ENCODE data around the gene SLIT3.
A peak's percentile ranks its signal among the peaks of the same experiment; 100 is the strongest.

Gene SLIT3

DNA sequence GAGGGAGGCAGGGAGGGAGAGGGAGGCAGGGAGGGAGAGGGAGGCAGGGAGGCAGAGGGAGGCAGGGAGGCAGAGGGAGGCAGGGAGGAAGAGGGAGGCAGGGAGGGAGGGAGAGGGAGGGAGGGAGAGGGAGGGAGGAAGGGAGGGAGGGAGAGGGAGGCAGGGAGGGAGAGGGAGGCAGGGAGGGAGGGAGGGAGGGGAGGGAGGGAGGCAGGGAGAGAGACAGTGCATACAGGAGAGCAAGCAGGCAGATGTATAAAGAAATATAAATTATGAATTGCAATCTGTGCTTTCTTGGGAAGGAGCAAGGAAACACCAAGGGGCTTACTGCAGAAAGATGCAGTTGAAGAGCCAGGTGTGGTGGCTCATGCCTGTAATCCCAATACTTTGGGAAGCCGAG lies 574.6 kb downstream of the SLIT3 start:
- ATAC-seq (replicated peaks) (no peak), DNase-seq (no peak)
- Mint-ChIP-seq H3K36me3 (peaks cover 0 to 1% of the 10 kb centered on the region in 2 donors), H3K9me3 (peaks cover 18 to 27% of the 10 kb centered on the region in 2 donors), H3K4me1 (no peaks in the 10 kb centered on the region), H3K4me3 (no peak overlapping the region), H3K27me3 (peaks cover 18 to 19% of the 10 kb centered on the region in 2 donors), H3K27ac (no peak overlapping the region)

DNA sequence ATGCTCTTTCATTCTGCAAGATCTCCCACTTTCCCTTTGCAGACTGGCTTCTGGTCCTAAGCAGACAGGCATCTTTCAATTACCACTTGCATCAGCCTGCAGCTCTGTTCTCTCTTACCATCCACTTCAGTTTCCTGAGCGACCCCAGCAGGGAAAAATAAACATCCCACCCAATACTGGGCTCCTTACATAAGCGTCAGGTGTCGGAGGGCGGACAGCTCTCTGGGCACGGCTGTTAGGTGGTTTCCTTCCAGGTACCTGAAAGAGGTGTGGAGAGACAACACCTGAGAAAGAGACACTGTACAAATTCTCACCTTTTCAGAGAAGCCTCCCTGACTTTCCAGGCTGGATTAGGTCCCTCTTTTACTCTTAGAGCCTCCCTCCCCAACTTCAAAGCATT lies 576.7 kb downstream of the SLIT3 start:
- DNase-seq (no peak), ATAC-seq (replicated peaks) (no peak)
- peaks cover 0 to 1% of the 10 kb centered on the region in 2 donors for H3K36me3 Mint-ChIP-seq
- no peak overlapping the region for H3K4me3 Mint-ChIP-seq
- H3K9me3 Mint-ChIP-seq, result peaks cover 7 to 14% of the 10 kb centered on the region in 2 donors
- H3K27ac Mint-ChIP-seq, result no peak overlapping the region
- no peaks in the 10 kb centered on the region for H3K4me1 Mint-ChIP-seq
- H3K27me3 Mint-ChIP-seq, result peaks cover 13 to 19% of the 10 kb centered on the region in 2 donors

GRCh38 chr5:168723037-168723436 lies 577.9 kb downstream of the SLIT3 start:
- H3K4me1 Mint-ChIP-seq, result no peaks in the 10 kb centered on the region
- no peak overlapping the region for H3K27ac Mint-ChIP-seq
- no peak overlapping the region for H3K4me3 Mint-ChIP-seq
- DNase-seq (no peak), ATAC-seq (replicated peaks) (no peak)
- peaks cover 6 to 11% of the 10 kb centered on the region in 2 donors for H3K9me3 Mint-ChIP-seq
- H3K36me3 Mint-ChIP-seq, result no peaks in the 10 kb centered on the region
- peaks cover 13 to 19% of the 10 kb centered on the region in 2 donors for H3K27me3 Mint-ChIP-seq

DNA sequence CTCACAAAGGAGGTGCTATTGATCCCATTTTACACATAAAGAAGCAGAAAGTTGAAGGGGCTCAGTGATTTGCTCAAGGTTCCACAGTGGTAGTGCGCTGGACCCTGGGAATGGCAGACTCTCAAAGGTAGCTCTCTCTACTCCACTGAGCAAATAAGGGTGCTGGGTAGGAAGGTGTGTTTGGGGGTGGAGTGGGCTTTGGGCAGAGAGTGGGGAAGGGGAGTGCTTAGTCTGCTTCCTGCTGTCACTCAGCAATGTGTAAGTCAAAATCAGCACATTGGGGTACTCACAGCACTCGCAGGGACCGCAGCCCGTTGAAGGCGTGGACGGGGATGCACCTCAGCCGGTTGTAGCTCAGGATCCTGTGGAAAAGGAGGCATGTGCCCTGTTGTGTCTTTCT lies 579.0 kb downstream of the SLIT3 start:
- Mint-ChIP-seq H3K4me1 (no peaks in the 10 kb centered on the region), H3K27me3 (peaks cover 13 to 19% of the 10 kb centered on the region in 2 donors), H3K27ac (no peak overlapping the region), H3K36me3 (no peaks in the 10 kb centered on the region), H3K4me3 (no peak overlapping the region), H3K9me3 (no peaks in the 10 kb centered on the region)
- DNase-seq (no peak), ATAC-seq (replicated peaks) (no peak)

- Mint-ChIP-seq H3K9me3 (no peaks in the 10 kb centered on the region), H3K36me3 (no peaks in the 10 kb centered on the region), H3K4me1 (no peaks in the 10 kb centered on the region), H3K4me3 (no peak overlapping the region), H3K27ac (no peak overlapping the region), H3K27me3 (peaks cover 13 to 19% of the 10 kb centered on the region in 2 donors)
- DNase-seq, result no peak
- ATAC-seq (replicated peaks), result no peak
These were observed 579.8 kb downstream of the SLIT3 start for GRCh38 chr5:168721002-168721753.

GRCh38 chr5:168720575-168720974 lies 580.4 kb downstream of the SLIT3 start:
- ATAC-seq (replicated peaks), result no peak
- Mint-ChIP-seq H3K27ac (no peak overlapping the region), H3K4me1 (no peaks in the 10 kb centered on the region), H3K36me3 (no peaks in the 10 kb centered on the region), H3K4me3 (no peak overlapping the region), H3K27me3 (peaks cover 13 to 19% of the 10 kb centered on the region in 2 donors), H3K9me3 (no peaks in the 10 kb centered on the region)
- no peak for DNase-seq

DNA sequence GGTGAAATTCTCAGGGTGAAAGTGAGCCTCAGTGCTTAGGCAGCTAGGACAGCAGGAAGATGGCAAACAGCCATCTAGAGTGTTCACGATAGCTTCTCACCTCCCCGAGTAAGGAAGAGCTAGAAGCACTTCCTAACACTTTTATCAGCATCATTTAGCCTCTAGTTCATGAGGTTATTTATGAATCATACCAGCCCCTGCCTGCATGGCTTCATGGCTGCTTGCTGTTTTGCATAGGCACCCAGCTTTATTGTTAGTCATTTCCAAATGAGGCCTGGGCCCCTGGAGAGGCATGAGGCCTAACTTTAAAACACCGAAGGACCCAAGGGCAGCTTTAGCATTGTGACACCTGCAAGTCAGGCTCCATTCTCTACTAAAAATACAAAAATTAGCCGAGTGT lies 586.9 kb downstream of the SLIT3 start:
- Mint-ChIP-seq H3K4me3 (no peak overlapping the region), H3K36me3 (no peaks in the 10 kb centered on the region), H3K27me3 (no peaks in the 10 kb centered on the region), H3K27ac (no peak overlapping the region), H3K9me3 (no peaks in the 10 kb centered on the region), H3K4me1 (no peaks in the 10 kb centered on the region)
- ATAC-seq (replicated peaks) (no peak), DNase-seq (no peak)

DNA sequence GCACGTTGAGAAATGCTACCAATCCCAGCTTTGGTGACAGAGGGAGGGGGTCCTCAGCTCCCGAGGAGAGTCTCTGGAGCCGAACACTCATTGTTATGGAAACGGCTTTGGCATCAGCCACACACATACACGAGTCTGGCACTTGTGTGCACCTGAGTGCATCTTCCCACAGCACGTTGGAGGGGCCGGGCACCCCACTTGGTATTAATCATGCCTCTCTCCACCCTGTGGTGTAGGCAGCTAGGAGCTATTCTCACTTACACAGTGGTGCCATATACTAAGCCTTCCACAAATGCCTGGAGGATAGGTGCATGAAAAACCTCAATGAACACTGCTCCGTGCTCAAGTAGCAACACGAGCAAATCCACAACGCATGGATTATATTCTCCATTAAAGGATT lies 587.9 kb downstream of the SLIT3 start:
- ATAC-seq (replicated peaks) (no peak), DNase-seq (no peak)
- Mint-ChIP-seq H3K27ac (no peak overlapping the region), H3K4me1 (no peaks in the 10 kb centered on the region), H3K36me3 (no peaks in the 10 kb centered on the region), H3K9me3 (no peaks in the 10 kb centered on the region), H3K4me3 (no peak overlapping the region), H3K27me3 (no peaks in the 10 kb centered on the region)

- Mint-ChIP-seq H3K27ac (no peak overlapping the region), H3K27me3 (no peaks in the 10 kb centered on the region), H3K9me3 (no peaks in the 10 kb centered on the region), H3K4me3 (no peak overlapping the region), H3K36me3 (no peaks in the 10 kb centered on the region), H3K4me1 (no peaks in the 10 kb centered on the region)
- DNase-seq (no peak), ATAC-seq (replicated peaks) (no peak)
These were observed 588.5 kb downstream of the SLIT3 start for GRCh38 chr5:168712280-168712924.

DNA sequence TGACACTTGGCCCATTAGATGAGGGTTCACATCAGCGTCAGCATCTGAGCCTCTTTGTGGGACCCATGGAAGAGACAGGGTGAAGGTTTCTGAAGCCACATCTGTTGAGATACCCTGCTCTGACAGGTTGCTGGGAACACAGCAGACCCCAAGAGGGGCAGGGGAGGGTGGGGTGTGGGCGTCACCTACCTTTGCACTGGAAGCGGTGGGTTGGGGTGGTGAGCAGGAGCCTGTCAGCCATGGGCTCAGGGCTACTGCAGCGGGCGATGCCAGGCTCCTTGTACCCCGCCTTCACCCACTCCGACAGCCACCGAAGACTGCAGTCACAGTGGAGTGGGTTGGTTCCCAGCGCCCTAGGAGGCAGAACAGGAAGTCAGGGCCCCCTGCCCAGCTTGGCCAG lies 590.2 kb downstream of the SLIT3 start:
- no peak for ATAC-seq (replicated peaks)
- Mint-ChIP-seq H3K27me3 (no peaks in the 10 kb centered on the region), H3K36me3 (no peaks in the 10 kb centered on the region), H3K4me3 (no peak overlapping the region), H3K27ac (no peak overlapping the region), H3K9me3 (no peaks in the 10 kb centered on the region), H3K4me1 (no peaks in the 10 kb centered on the region)
- no peak for DNase-seq

DNA sequence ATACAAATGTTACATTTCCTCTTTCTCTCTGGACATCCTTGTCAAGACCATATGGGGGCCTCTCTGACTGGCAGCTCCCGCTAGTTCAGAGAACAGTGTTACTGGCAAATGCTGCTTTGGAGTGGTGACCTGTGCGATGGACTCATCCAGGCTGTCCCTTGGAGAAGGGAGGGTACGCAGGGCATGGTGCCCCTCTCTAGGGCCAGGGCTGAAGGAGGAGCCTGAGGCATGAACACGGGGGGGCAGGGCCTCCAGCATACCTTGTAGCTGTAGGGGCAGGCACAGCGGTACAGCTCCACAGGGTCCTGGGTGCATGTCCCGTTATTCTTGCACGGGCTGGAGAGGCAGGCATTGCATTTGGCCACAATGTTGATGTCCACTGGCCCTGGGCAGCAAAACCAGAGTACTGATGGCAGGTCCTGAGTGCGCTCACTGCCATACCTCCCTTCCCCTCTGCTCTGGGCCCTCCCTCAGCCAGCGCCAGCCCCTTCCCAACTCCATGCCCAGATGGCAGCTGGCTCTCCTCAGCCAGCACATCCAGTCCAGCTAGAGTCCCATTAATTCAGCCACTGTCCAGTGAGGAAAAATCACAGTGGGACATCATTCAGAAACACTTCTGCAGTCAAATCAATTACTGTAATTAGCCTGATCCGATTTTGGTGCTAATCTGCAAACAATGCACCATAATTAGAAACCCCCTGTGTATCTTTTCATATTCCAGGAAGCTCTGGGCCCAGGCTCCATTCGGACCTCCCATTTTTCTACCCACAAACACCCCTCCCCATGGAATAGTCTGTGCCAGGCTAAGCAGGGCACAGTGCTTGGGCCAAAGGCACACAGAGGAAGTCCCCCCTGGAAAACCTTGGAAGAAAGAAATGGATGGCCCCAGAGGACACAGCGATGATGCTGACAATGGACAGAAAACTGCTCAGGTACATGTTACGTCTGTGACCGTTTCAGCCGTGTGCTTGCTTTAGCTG lies 592.9 kb downstream of the SLIT3 start:
- H3K9me3 Mint-ChIP-seq, result no peaks in the 10 kb centered on the region
- no peak for DNase-seq
- no peak overlapping the region for H3K4me3 Mint-ChIP-seq
- no peaks in the 10 kb centered on the region for H3K27me3 Mint-ChIP-seq
- ATAC-seq (replicated peaks), result no peak
- H3K36me3 Mint-ChIP-seq, result no peaks in the 10 kb centered on the region
- H3K4me1 Mint-ChIP-seq, result no peaks in the 10 kb centered on the region
- no peak overlapping the region for H3K27ac Mint-ChIP-seq

GRCh38 chr5:168706655-168707069 lies 594.3 kb downstream of the SLIT3 start:
- Mint-ChIP-seq H3K36me3 (no peaks in the 10 kb centered on the region), H3K4me1 (no peaks in the 10 kb centered on the region), H3K4me3 (no peak overlapping the region), H3K27ac (no peak overlapping the region), H3K27me3 (no peaks in the 10 kb centered on the region), H3K9me3 (no peaks in the 10 kb centered on the region)
- ATAC-seq (replicated peaks) (peak; percentile 44 to 53), DNase-seq (no peak)

- Mint-ChIP-seq H3K9me3 (no peaks in the 10 kb centered on the region), H3K27ac (no peak overlapping the region), H3K36me3 (no peaks in the 10 kb centered on the region), H3K27me3 (no peaks in the 10 kb centered on the region), H3K4me1 (no peaks in the 10 kb centered on the region), H3K4me3 (no peak overlapping the region)
- ATAC-seq (replicated peaks), result no peak
- DNase-seq, result no peak
These were observed 595.6 kb downstream of the SLIT3 start for GRCh38 chr5:168705321-168705720.

DNA sequence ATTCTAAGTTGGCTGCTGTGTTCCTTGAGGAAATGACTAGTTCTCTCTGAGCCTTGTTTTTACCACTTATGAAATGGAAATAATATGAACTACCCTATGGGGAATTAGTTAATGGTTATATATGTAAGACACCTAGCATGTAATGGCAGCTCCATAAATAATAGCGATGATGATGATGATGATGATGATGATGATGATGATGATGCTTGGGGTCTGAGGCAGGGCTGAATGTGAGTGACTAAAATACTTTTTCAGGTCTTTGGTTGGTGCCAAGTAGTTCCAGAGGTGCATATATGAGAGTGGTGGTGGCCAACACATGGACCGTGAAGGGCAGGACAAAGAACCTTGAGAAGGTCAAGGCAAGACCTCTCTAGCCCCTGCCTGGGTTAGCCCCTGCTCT lies 598.4 kb downstream of the SLIT3 start:
- DNase-seq (no peak), ATAC-seq (replicated peaks) (no peak)
- no peaks in the 10 kb centered on the region for H3K9me3 Mint-ChIP-seq
- no peaks in the 10 kb centered on the region for H3K4me1 Mint-ChIP-seq
- no peak overlapping the region for H3K27ac Mint-ChIP-seq
- peaks cover 0 to 9% of the 10 kb centered on the region in 2 donors for H3K27me3 Mint-ChIP-seq
- H3K36me3 Mint-ChIP-seq, result no peaks in the 10 kb centered on the region
- H3K4me3 Mint-ChIP-seq, result no peak overlapping the region
